Epidermal melanocyte (primary cell): ENCODE results near the gene IQSEC2.

Experiments used
- DNase-seq: peaks from one replicate; pipeline ENCODE4 v3.0.0; 2011; ENCODE audit warnings: low spot score; ENCODE audit not compliant: insufficient read length

IQSEC2 gene

GRCh38 chrX:53244610-53245009 lies 36.8 kb downstream of the IQSEC2 start:
- no peak for DNase-seq

GRCh38 chrX:53242310-53242709 lies 39.1 kb downstream of the IQSEC2 start:
- no peak for DNase-seq

- no peak for DNase-seq
Observed at GRCh38 chrX:53241558-53241957, 39.8 kb downstream of the IQSEC2 start.

- no peak for DNase-seq
Observed at GRCh38 chrX:53239474-53239873, 41.9 kb downstream of the IQSEC2 start.

- no peak for DNase-seq
Observed at GRCh38 chrX:53237056-53237455, 44.3 kb downstream of the IQSEC2 start.

GRCh38 chrX:53236025-53236679 lies 45.2 kb downstream of the IQSEC2 start:
- no peak for DNase-seq

- DNase-seq, result no peak
Observed at GRCh38 chrX:53235566-53235965, 45.8 kb downstream of the IQSEC2 start.

- no peak for DNase-seq
Observed at GRCh38 chrX:53234484-53234883, 46.9 kb downstream of the IQSEC2 start.

- no peak for DNase-seq
Observed at GRCh38 chrX:53233536-53233935, 47.8 kb downstream of the IQSEC2 start.

- no peak for DNase-seq
Observed at GRCh38 chrX:53230116-53230515, 51.3 kb downstream of the IQSEC2 start.

- no peak for DNase-seq
Observed at GRCh38 chrX:53227224-53227765, 54.1 kb downstream of the IQSEC2 start.

- DNase-seq, result peak; percentile 87
Observed at GRCh38 chrX:53224860-53225797, 56.3 kb downstream of the IQSEC2 start, which contains the start of gene KDM5C. KDM5C (minus strand) TSS chrX:53225207; CDS start chrX:53224889, 318 bp downstream.

GRCh38 chrX:53223955-53224859 lies 57.2 kb downstream of the IQSEC2 start:
- DNase-seq, result no peak

GRCh38 chrX:53223068-53223693 lies 58.2 kb downstream of the IQSEC2 start:
- DNase-seq, result no peak
